HepG2 (cell line): ENCODE results near the gene DDC. TPM values are rescaled to one million over a fixed set of nuclear protein-coding genes. Genes with fewer than 3 reads are reported as not detected.

Experiments used
- ATAC-seq: fragments of 200-7000 bp; cut with Tn5 transposase; 3 replicates; pipeline ENCODE4 v1.9.1; 2020; ENCODE audit warnings: mild to moderate bottlenecking, moderate library complexity
- BruUV-seq: library from RNA; stranded (reverse); fragments of 400-500 nt; replicated peaks from 2 replicates; lab custom pipeline; 2021; lab: Mats Ljungman, UMichigan
- CTCF ChIA-PET: fragments of 300-600 bp; formaldehyde crosslinking; extraction: SDS; loops from one replicate; lab custom pipeline; 2021; ENCODE audit warnings: low total read pairs, inconsistent platforms, low intra/inter-chr PET ratio; lab: Yijun Ruan, JAX
- POLR2A ChIA-PET: fragments of 350-600 bp; sonication (Branson Sonifier 250); formaldehyde crosslinking; loops from one replicate; lab custom pipeline; 2020; ENCODE audit warnings: antibody characterized with exemption, inconsistent platforms; lab: Yijun Ruan, JAX
- DNase-seq: peaks from one replicate; pipeline ENCODE4 v3.0.0-alpha.2; 2015; ENCODE audit warnings: low spot score
- FAIRE-seq: peaks from 3 replicates; lab custom pipeline; 2011; peaks lifted over from hg19 to GRCh38; lab: Jason Lieb, UNC
- H2AFZ ChIP-seq: one replicate; pipeline ENCODE4 v1.6.1; 2011; ENCODE audit warnings: low read length, inconsistent platforms
- H3K27ac ChIP-seq: fragments of 300-600 bp; 3 replicates; pipeline ENCODE4 v1.8.0; 2011; ENCODE audit warnings: mixed run types, mild to moderate bottlenecking, mixed read lengths, low read length, inconsistent platforms; ENCODE audit not compliant: insufficient read depth; ENCODE audit errors: extremely low read length
- H3K27me3 ChIP-seq, 2 experiments: fragments of 200-600 bp in 1 of 2; 2 replicates in 1 of 2; 3 replicates in 1 of 2; pipeline versions ENCODE4 v1.6.0 to v1.8.0; 2011; ENCODE audit warnings: low read length in 2 of 2, mild to moderate bottlenecking in 2 of 2, moderate library complexity in 2 of 2, inconsistent platforms in 1 of 2; ENCODE audit not compliant: insufficient read depth in 2 of 2, control insufficient read depth in 1 of 2
- H3K36me3 ChIP-seq, 2 experiments: fragments of 200-600 bp in 1 of 2; replicated peaks in 1 of 2; 2 replicates in 1 of 2; 3 replicates in 1 of 2; pipeline versions ENCODE4 v1.5.1 to v1.8.0; 2011; ENCODE audit warnings: low read length in 2 of 2, inconsistent platforms in 1 of 2; ENCODE audit not compliant: insufficient read depth in 2 of 2, control insufficient read depth in 1 of 2
- H3K4me1 ChIP-seq: 2 replicates; pipeline ENCODE4 v1.5.1; 2012; ENCODE audit warnings: low read length, inconsistent platforms; ENCODE audit not compliant: insufficient read depth
- H3K4me2 ChIP-seq: 2 replicates; pipeline ENCODE4 v1.6.0; 2011; ENCODE audit warnings: low read depth, low read length, inconsistent platforms
- H3K4me3 ChIP-seq, 3 experiments: fragments of 200-600 bp in 1 of 3; sonication (generic), shearing (Covaris generic) in 1 of 3; replicated peaks in 1 of 3; 2 replicates each; pipeline ENCODE4 v1.5.1; 2011 to 2016; ENCODE audit warnings: low read length in 3 of 3, inconsistent platforms in 2 of 3, low read depth in 2 of 3, mild to moderate bottlenecking in 2 of 3, control low read depth in 1 of 3, mixed read lengths in 1 of 3; ENCODE audit not compliant: insufficient read depth in 1 of 3
- H3K79me2 ChIP-seq: one replicate; pipeline ENCODE4 v1.6.1; 2011; ENCODE audit warnings: low read length, inconsistent platforms; ENCODE audit not compliant: insufficient read depth
- H3K9ac ChIP-seq: 2 replicates; pipeline ENCODE4 v1.6.0; 2011; ENCODE audit warnings: mild to moderate bottlenecking, low read depth, low read length, inconsistent platforms; ENCODE audit not compliant: insufficient read depth
- H3K9me3 ChIP-seq: 2 replicates; pipeline ENCODE4 v1.5.1; 2012; ENCODE audit warnings: mild to moderate bottlenecking, low read length
- H4K20me1 ChIP-seq: 2 replicates; pipeline ENCODE4 v1.6.0; 2011; ENCODE audit warnings: inconsistent platforms, mild to moderate bottlenecking, low read length, moderate library complexity; ENCODE audit not compliant: insufficient read depth
- AGO2 ChIP-seq: fragments of 200-400 bp; formaldehyde crosslinking; optimal IDR thresholded peaks from 2 replicates; pipeline ENCODE3; 2017; ENCODE audit warnings: mild to moderate bottlenecking, low read depth, low read length, moderate library complexity
- PRMT3 ChIP-seq: sonication (generic); formaldehyde crosslinking; IDR thresholded peaks from 2 replicates; pipeline ENCODE4 v1.8.1; 2022; ENCODE audit warnings: low read depth, mild to moderate bottlenecking, moderate library complexity, missing genetic modification reagents, borderline replicate concordance
- RFX1 ChIP-seq: fragments of 450-650 bp; IDR thresholded peaks from 2 replicates; pipeline ENCODE4 v1.6.1; 2017
- RFX5 ChIP-seq: IDR thresholded peaks from 2 replicates; pipeline ENCODE4 v1.6.1; 2011; ENCODE audit warnings: low read depth, low read length, improper control_type of control experiment
- SETDB1 ChIP-seq: sonication (generic); formaldehyde crosslinking; IDR thresholded peaks from 2 replicates; pipeline ENCODE4 v1.5.1; 2020; ENCODE audit warnings: missing genetic modification reagents, mild to moderate bottlenecking, borderline replicate concordance
- TOE1 ChIP-seq: sonication (generic); formaldehyde crosslinking; IDR thresholded peaks from 2 replicates; pipeline ENCODE4 v1.4.0; 2020; ENCODE audit warnings: mild to moderate bottlenecking, missing genetic modification reagents
- ZNF263 ChIP-seq: sonication (generic); formaldehyde crosslinking; IDR thresholded peaks from 2 replicates; pipeline ENCODE4 v1.4.0; 2020; ENCODE audit warnings: missing genetic modification reagents
- ZNF652 ChIP-seq: IDR thresholded peaks from 2 replicates; pipeline ENCODE4 v1.6.1; 2016; ENCODE audit warnings: low read depth, borderline replicate concordance
- WGBS: methylation state at CpG from one replicate; pipeline ENCODE4 v1.1.6; 2017; ENCODE audit warnings: low lambda C conversion rate; 5-methylcytosine and 5-hydroxymethylcytosine counted together
- in situ Hi-C: cut with HindIII; loops from 2 replicates; pipeline ENCODE4 v1.10.0; 2017; ENCODE audit warnings: low pct_unique_long_range_greater_than_20kb; ENCODE audit not compliant: extremely low pct_ligation_motif_present
- intact Hi-C: fragments of 100-400 bp; cut with micrococcal nuclease; formaldehyde crosslinking; loops from one replicate; pipeline ENCODE4 v1.10.0; 2022; ENCODE audit not compliant: unreplicated experiment
- polyA plus RNA-seq, 8 experiments: library from polyadenylated mRNA; depleted of rRNA in 3 of 8; stranded (reverse) in 7 of 8; unstranded in 1 of 8; fragments of >200 nt; fragmentation: Illumina TruSeq in 4 of 8; extraction: Trizol in 4 of 8; gene quantifications; 2 replicates each; pipeline versions ENCODE4 v1.2.1 to v1.2.3, GENCODE V29; 2011 to 2016; ENCODE audit warnings: low read depth in 4 of 8, missing spikeins in 1 of 8, mixed read lengths in 1 of 8; ENCODE audit not compliant: insufficient read depth in 1 of 8
- total RNA-seq, 5 experiments: library from RNA; depleted of rRNA; stranded (reverse); fragments of >200 nt; fragmentation: Illumina TruSeq; extraction: Trizol; gene quantifications; 2 replicates each; pipeline ENCODE4 v1.2.3, GENCODE V29; 2016; ENCODE audit warnings: low read depth in 1 of 5
- TF ChIP-seq, protein P1 (sequence below): sonication (generic); formaldehyde crosslinking; IDR thresholded peaks from 2 replicates; pipeline ENCODE4 v1.4.0; 2020; ENCODE audit warnings: missing genetic modification reagents

Gene DDC
- total and polyA plus RNA-seq, 2 of the 13 experiments (the other 11 are each of a cell fraction or from before 2014, with no cell fraction given), result 11.7 to 93.3 TPM

DNA sequence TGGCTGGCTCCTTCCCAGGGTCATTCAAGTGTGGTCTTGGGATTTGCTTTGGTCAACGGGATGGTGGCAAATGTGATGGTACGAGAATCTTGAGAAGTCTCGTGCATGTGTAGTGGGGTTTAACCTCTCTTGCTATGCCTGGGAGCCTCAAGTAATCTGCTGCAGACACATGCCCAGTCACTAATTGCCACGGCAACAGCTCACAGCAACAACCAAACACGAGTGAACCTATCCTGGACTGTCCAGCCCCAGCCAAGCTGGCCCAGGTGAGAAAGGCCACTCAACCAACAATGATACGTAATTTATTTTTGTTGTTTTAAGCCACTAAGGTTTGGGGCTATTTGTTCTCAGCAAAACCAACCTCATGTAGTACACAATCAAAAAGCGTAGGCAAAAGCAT is 38.1 kb upstream of the DDC start:
- DNase-seq, result no peak
- in situ Hi-C loops (no loop called here), intact Hi-C loops (no loop called here)
- Histone ChIP-seq H2AFZ (no peak overlapping the region), H3K9ac (no peak overlapping the region), H3K79me2 (no peaks in the 10 kb centered on the region), H3K27me3 (no peaks in the 10 kb centered on the region), H4K20me1 (no peaks in the 10 kb centered on the region), H3K9me3 (no peaks in the 10 kb centered on the region), H3K4me1 (peaks cover 13% of the 10 kb centered on the region; the same call in 1 of the 2 replicates), H3K36me3 (no peaks in the 10 kb centered on the region), H3K4me2 (no peak overlapping the region), H3K4me3 (no peak overlapping the region), H3K27ac (no peak overlapping the region)
- ATAC-seq, result no peak
- POLR2A ChIA-PET, result interaction anchor here (2.1 kb wide), 1 partner anchor 12 kb away, joined by 4 read pairs; no protein-coding TSS in a partner anchor
- FAIRE-seq, result no peak
- WGBS, result 77% methylated on average over 4 of the region's 7 CpGs
- no TSS peak for BruUV-seq
- peak; percentile 12; the same call in 1 of the 2 replicates for TF ChIP-seq RFX1
- no peak for TF ChIP-seq TOE1 (CRISPR knock-in tag)
- TF ChIP-seq RFX5, result peak; percentile 66
- CTCF ChIA-PET, result no interaction called here

DNA sequence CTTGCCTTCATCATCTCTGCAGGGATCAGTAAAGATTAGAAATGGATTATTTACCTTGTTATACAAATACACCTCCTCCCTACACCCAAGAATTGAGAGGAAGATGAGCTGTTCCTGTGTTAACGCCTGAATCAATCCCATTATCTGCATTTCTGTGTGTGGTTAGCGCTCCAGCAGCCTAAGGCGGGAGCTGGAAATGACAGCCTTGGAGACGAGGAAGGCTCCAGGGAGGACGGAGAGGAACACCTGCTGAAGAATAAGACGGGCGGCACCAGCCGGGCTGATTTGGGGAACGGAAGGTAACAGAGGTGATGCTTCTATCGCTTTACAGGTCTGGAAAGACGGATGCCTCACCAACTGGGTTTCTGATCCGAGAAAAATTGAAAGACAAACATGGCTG is 34.2 kb upstream of the DDC start:
- no peak overlapping the region for H2AFZ ChIP-seq
- no peak; the same call in 2 of the 3 replicates for ATAC-seq
- in situ Hi-C loops (no loop called here), intact Hi-C loops (no loop called here)
- no peak overlapping the region for H3K27ac ChIP-seq
- no peak for FAIRE-seq
- no peaks in the 10 kb centered on the region for H3K79me2 ChIP-seq
- no peaks in the 10 kb centered on the region for H3K27me3 ChIP-seq
- H3K36me3 ChIP-seq, result no peaks in the 10 kb centered on the region
- no peak for DNase-seq
- TF ChIP-seq ZNF263 (CRISPR knock-in tag) (peak; percentile 71), PRMT3 (no peak), ZNF652 (CRISPR knock-in tag) (peak; percentile 20; the same call in 1 of the 2 replicates), SETDB1 (CRISPR knock-in tag) (no peak), AGO2 (no peak)
- TF ChIP-seq, protein P1, sequence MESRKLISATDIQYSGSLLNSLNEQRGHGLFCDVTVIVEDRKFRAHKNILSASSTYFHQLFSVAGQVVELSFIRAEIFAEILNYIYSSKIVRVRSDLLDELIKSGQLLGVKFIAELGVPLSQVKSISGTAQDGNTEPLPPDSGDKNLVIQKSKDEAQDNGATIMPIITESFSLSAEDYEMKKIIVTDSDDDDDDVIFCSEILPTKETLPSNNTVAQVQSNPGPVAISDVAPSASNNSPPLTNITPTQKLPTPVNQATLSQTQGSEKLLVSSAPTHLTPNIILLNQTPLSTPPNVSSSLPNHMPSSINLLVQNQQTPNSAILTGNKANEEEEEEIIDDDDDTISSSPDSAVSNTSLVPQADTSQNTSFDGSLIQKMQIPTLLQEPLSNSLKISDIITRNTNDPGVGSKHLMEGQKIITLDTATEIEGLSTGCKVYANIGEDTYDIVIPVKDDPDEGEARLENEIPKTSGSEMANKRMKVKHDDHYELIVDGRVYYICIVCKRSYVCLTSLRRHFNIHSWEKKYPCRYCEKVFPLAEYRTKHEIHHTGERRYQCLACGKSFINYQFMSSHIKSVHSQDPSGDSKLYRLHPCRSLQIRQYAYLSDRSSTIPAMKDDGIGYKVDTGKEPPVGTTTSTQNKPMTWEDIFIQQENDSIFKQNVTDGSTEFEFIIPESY (CRISPR knock-in tag), result peak; percentile 77; the same call in 1 of the 2 replicates
- no peaks in the 10 kb centered on the region for H3K9me3 ChIP-seq
- H4K20me1 ChIP-seq, result no peaks in the 10 kb centered on the region
- H3K4me3 ChIP-seq, result no peak overlapping the region
- H3K4me2 ChIP-seq, result no peak overlapping the region
- peaks cover 26% of the 10 kb centered on the region for H3K4me1 ChIP-seq
- ChIA-PET POLR2A (no interaction called here), CTCF (no interaction called here)
- H3K9ac ChIP-seq, result no peak overlapping the region
- 80% methylated on average over 12 of the region's 12 CpGs for WGBS
- no TSS peak for BruUV-seq
